ENCODE results near the gene TRIM67. TPM values are rescaled to one million over a fixed set of nuclear protein-coding genes. Genes with fewer than 3 reads are reported as not detected.

The TRIM67 gene
- total and polyA plus RNA-seq, 9 of the 15 experiments (the other 6 are each of a cell fraction or from before 2014, with no cell fraction given): 0.04 to 0.60 (median 0.31) TPM

DNA sequence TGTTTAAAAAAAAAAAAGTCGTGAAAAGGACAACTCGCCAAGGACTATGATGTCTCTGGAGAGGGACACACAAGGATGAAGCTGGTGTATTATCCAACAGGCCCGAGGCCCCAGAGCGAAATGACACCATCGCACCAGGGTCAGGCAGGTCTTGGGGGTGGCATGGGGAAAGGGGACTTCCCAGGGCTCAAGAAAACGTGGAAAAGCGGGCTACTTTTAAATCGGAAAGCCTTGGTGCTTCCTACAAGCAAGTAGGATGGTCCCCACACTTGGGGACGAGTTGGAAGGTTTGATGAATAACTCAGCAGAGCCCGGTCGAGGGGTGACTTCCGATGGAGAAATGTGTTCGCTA, 78.6 kb downstream of the TRIM67 start:
- CTCF ChIA-PET (ENCODE audit: low intra/inter-chr PET ratio): no interaction called here
- no peaks in the 10 kb centered on the region for H3K9me3 ChIP-seq (replicated peaks; ENCODE audit: control insufficient read depth, insufficient read depth, low read depth, low read length)
- peaks cover 62% of the 10 kb centered on the region for H3K79me2 ChIP-seq (ENCODE audit: control insufficient read depth, insufficient read depth, low read length)
- peak overlapping the region; percentile 89 to 95 for H3K9ac ChIP-seq (ENCODE audit: insufficient read depth in 1 of 2, low read depth in 2 of 2, low read length in 2 of 2)
- in situ Hi-C loops (cut with MboI) (no loop called here), intact Hi-C loops (cut with micrococcal nuclease) (loop anchor here (2.0 to 5.0 kb wide), 2 partner anchors 94 to 182 kb away; partner anchors contain the start of gene EGLN1)
- TSS peak; percentile 75 for BruUV-seq (replicated peaks)
- ATAC-seq: peak; percentile 26
- FAIRE-seq: no peak
- H3K27me3 ChIP-seq (ENCODE audit: control insufficient read depth in 2 of 2, insufficient read depth in 2 of 2, low read length in 2 of 2): no peaks in the 10 kb centered on the region
- peaks cover 5 to 18% of the 10 kb centered on the region in 2 experiments; a peak in 3 of 5 replicates for H3K4me1 ChIP-seq (replicated peaks in 1 of 2; ENCODE audit: control insufficient read depth in 2 of 2, insufficient read depth in 2 of 2, low read length in 2 of 2)
- H2AFZ ChIP-seq (ENCODE audit: low read depth, low read length): peak overlapping the region; percentile 93
- DNase-seq (ENCODE audit: extremely low read depth in 1 of 4, low spot score in 3 of 4): peak in 1 of 4 experiments; percentile 35
- WGBS (ENCODE audit: insufficient coverage, low coverage, missing lambda C conversion rate): 1% methylated on average over 13 of the region's 13 CpGs
- TF ChIP-seq CEBPG (CRISPR knock-in tag; IDR thresholded peaks at IDR 0.05) (0 out of 2 replicates have a peak, but pooled peaks have one; percentile 30), CEBPG (tag; conservative IDR thresholded peaks at IDR 0.05 in 1 of 2, IDR thresholded peaks at IDR 0.05 in 1 of 2) (no peak), USF1 (CRISPR knock-in tag; IDR thresholded peaks at IDR 0.05) (peak; percentile 46; the same call in 1 of the 2 replicates), ZBTB43 (CRISPR knock-in tag; IDR thresholded peaks at IDR 0.05) (no peak), BCOR (IDR thresholded peaks at IDR 0.05) (no peak), TARDBP (IDR thresholded peaks at IDR 0.05) (0 out of 2 replicates have a peak, but pooled peaks have one; percentile 11), CBX5 (IDR thresholded peaks at IDR 0.05; ENCODE audit: borderline replicate concordance, low read depth) (no peak), FOSL1 (tag; conservative IDR thresholded peaks at IDR 0.05) (0 out of 2 replicates have a peak, but pooled peaks have one; percentile 24)
- TF ChIP-seq, protein P1, sequence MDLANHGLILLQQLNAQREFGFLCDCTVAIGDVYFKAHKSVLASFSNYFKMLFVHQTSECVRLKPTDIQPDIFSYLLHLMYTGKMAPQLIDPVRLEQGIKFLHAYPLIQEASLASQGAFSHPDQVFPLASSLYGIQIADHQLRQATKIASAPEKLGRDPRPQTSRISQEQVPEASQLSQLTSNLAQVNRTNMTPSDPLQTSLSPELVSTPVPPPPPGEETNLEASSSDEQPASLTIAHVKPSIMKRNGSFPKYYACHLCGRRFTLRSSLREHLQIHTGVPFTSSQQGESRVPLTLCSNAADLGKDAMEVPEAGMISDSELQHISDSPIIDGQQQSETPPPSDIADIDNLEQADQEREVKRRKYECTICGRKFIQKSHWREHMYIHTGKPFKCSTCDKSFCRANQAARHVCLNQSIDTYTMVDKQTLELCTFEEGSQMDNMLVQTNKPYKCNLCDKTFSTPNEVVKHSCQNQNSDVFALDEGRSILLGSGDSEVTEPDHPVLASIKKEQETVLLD (IDR thresholded peaks at IDR 0.05): no peak
- TF ChIP-seq, protein P2, sequence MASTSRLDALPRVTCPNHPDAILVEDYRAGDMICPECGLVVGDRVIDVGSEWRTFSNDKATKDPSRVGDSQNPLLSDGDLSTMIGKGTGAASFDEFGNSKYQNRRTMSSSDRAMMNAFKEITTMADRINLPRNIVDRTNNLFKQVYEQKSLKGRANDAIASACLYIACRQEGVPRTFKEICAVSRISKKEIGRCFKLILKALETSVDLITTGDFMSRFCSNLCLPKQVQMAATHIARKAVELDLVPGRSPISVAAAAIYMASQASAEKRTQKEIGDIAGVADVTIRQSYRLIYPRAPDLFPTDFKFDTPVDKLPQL (IDR thresholded peaks at IDR 0.05; ENCODE audit: extremely low read depth, insufficient read length): no peak
- TF ChIP-seq, protein P3, sequence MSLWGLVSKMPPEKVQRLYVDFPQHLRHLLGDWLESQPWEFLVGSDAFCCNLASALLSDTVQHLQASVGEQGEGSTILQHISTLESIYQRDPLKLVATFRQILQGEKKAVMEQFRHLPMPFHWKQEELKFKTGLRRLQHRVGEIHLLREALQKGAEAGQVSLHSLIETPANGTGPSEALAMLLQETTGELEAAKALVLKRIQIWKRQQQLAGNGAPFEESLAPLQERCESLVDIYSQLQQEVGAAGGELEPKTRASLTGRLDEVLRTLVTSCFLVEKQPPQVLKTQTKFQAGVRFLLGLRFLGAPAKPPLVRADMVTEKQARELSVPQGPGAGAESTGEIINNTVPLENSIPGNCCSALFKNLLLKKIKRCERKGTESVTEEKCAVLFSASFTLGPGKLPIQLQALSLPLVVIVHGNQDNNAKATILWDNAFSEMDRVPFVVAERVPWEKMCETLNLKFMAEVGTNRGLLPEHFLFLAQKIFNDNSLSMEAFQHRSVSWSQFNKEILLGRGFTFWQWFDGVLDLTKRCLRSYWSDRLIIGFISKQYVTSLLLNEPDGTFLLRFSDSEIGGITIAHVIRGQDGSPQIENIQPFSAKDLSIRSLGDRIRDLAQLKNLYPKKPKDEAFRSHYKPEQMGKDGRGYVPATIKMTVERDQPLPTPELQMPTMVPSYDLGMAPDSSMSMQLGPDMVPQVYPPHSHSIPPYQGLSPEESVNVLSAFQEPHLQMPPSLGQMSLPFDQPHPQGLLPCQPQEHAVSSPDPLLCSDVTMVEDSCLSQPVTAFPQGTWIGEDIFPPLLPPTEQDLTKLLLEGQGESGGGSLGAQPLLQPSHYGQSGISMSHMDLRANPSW (CRISPR knock-in tag; IDR thresholded peaks at IDR 0.05): peak; percentile 34; the same call in 1 of the 2 replicates
- TF ChIP-seq, protein P4, sequence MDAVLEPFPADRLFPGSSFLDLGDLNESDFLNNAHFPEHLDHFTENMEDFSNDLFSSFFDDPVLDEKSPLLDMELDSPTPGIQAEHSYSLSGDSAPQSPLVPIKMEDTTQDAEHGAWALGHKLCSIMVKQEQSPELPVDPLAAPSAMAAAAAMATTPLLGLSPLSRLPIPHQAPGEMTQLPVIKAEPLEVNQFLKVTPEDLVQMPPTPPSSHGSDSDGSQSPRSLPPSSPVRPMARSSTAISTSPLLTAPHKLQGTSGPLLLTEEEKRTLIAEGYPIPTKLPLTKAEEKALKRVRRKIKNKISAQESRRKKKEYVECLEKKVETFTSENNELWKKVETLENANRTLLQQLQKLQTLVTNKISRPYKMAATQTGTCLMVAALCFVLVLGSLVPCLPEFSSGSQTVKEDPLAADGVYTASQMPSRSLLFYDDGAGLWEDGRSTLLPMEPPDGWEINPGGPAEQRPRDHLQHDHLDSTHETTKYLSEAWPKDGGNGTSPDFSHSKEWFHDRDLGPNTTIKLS (IDR thresholded peaks at IDR 0.05; ENCODE audit: borderline replicate concordance, low read depth): no peak
- 0 out of 2 replicates have a peak, but pooled peaks cover 2% of the 10 kb centered on the region for H4K20me1 ChIP-seq (replicated peaks; ENCODE audit: control insufficient read depth, insufficient read depth, low read length)
- peak overlapping the region; percentile 81 for H3K27ac ChIP-seq (ENCODE audit: extremely low read depth, low read depth, low read length)
- POLR2A ChIA-PET: interaction anchor here (0.6 to 1.8 kb wide), 6 partner anchors 10 to 117 kb away, joined by 3 to 10 read pairs (median 4); partner anchors contain the start of genes EXOC8 and SPRTN
- H3K9me1 ChIP-seq (ENCODE audit: control insufficient read depth, insufficient read depth, low read length): no peaks in the 10 kb centered on the region
- peak overlapping the region; percentile 62 for H3K4me3 ChIP-seq
- H3K4me2 ChIP-seq (ENCODE audit: insufficient read depth, low read length): peak overlapping the region; percentile 89
- H3K36me3 ChIP-seq (ENCODE audit: control insufficient read depth, insufficient read depth, low read length): peaks cover 39% of the 10 kb centered on the region

All from K562 (cell line).